ENCODE data around the gene FJX1.

The FJX1 gene

GRCh38 chr11:35654711-35655110 is 36.5 kb downstream of the FJX1 start:
- no peak for DNase-seq (ENCODE audit: low read depth)
- H3K4me3 ChIP-seq (ENCODE audit: low read length): no peak overlapping the region
- TF ChIP-seq, protein P1, sequence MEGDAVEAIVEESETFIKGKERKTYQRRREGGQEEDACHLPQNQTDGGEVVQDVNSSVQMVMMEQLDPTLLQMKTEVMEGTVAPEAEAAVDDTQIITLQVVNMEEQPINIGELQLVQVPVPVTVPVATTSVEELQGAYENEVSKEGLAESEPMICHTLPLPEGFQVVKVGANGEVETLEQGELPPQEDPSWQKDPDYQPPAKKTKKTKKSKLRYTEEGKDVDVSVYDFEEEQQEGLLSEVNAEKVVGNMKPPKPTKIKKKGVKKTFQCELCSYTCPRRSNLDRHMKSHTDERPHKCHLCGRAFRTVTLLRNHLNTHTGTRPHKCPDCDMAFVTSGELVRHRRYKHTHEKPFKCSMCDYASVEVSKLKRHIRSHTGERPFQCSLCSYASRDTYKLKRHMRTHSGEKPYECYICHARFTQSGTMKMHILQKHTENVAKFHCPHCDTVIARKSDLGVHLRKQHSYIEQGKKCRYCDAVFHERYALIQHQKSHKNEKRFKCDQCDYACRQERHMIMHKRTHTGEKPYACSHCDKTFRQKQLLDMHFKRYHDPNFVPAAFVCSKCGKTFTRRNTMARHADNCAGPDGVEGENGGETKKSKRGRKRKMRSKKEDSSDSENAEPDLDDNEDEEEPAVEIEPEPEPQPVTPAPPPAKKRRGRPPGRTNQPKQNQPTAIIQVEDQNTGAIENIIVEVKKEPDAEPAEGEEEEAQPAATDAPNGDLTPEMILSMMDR (conservative IDR thresholded peaks at IDR 0.05; ENCODE audit: low read length): no peak

GRCh38 chr11:35655254-35655653 is 37.0 kb downstream of the FJX1 start:
- no peak for DNase-seq (ENCODE audit: low read depth)
- TF ChIP-seq, protein P1 (conservative IDR thresholded peaks at IDR 0.05; ENCODE audit: low read length): no peak
- no peak overlapping the region for H3K4me3 ChIP-seq (ENCODE audit: low read length)

GRCh38 chr11:35655856-35656255 is 37.6 kb downstream of the FJX1 start:
- TF ChIP-seq, protein P1 (conservative IDR thresholded peaks at IDR 0.05; ENCODE audit: low read length): no peak
- no peak for DNase-seq (ENCODE audit: low read depth)
- no peak overlapping the region for H3K4me3 ChIP-seq (ENCODE audit: low read length)

- TF ChIP-seq, protein P1 (conservative IDR thresholded peaks at IDR 0.05; ENCODE audit: low read length): no peak
- no peak for DNase-seq (ENCODE audit: low read depth)
- H3K4me3 ChIP-seq (ENCODE audit: low read length): no peak overlapping the region
Observed at GRCh38 chr11:35658020-35658948, 40.0 kb downstream of the FJX1 start.

- TF ChIP-seq, protein P1 (conservative IDR thresholded peaks at IDR 0.05; ENCODE audit: low read length): no peak
- DNase-seq (ENCODE audit: low read depth): no peak
- H3K4me3 ChIP-seq (ENCODE audit: low read length): peak overlapping the region; percentile 92
Observed at GRCh38 chr11:35661534-35661933, 43.3 kb downstream of the FJX1 start.

DNA sequence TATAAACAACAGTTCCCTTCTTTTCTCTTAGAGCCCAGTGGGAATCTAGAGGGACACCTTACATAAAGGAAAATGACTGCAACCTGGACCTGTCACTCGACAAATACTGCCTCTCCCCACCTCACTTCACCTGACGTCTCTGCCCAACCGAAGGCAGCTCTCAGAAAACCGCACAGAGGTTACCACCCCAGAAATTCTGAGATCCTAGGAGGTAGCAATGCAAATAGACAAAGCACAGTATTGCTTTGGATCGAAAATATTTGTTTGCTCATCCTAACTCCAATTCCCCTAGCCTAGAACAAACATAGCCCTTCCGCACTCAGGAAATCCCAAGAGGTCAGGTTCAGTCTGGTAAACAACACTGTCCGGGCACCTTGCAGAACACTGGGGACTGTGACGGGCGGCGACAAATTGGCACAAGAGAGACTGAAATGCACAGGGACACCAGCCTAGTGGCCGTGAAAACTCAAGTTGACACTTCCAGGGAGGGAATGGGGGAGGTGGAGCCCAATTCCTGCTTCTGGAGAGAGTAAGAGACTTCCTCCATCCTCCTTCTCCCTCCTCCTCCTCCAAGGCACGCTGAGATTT is 43.9 kb downstream of the FJX1 start:
- DNase-seq (ENCODE audit: low read depth): no peak
- TF ChIP-seq, protein P1 (conservative IDR thresholded peaks at IDR 0.05; ENCODE audit: low read length): no peak
- H3K4me3 ChIP-seq (ENCODE audit: low read length): peak overlapping the region; percentile 92

Measured in AG10803 (cell line).